A673 (cell line): Measurements from ENCODE around the gene FRMD4B.
"Not testable (repeated sequence)": the region's sequence is repeated elsewhere in the genome, so short reads cannot be mapped to it uniquely, and the experiment has no call there.

Experiments
- EZH2 ChIP-seq: fragments of 200-600 bp; sonication (generic); IDR thresholded peaks from 2 replicates; pipeline ENCODE4 v1.6.1; 2017; ENCODE audit warnings: borderline replicate concordance, low read depth, mild to moderate bottlenecking, mixed read lengths, antibody characterized with exemption, low read length; ENCODE audit not compliant: poor library complexity, severe bottlenecking
- TF ChIP-seq, protein P1 (sequence below): fragments of 300-800, 200-600 bp; sonication (generic); conservative IDR thresholded peaks from 2 replicates; pipeline ENCODE4 v1.5.1; 2017; ENCODE audit warnings: low read depth, mild to moderate bottlenecking, antibody characterized with exemption, low read length, moderate library complexity, mixed read lengths

DNA sequence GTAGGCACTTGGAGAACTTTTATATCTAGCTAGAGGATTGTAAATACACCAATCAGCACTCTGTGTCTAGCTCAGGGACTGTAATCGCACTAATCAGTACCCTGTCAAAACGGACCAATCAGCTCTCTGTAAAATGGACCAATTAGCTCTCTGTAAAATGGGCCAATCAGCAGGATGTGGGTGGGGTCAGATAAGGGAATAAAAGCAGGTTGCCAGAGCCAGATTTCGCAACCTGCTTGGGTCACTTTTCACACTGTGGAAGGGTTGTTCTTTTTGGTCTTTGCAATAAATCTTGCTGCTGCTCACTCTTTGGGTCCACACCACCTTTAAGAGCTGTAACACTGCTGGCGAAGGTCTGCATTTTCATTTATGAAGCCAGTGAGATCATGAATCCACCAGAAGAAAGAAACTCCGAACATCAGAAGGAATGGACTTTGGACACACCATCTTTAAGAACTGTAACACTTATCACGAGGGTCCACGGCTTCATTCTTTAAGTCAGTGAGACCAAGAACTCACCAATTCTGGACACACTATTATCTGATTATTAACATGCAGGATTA, 125.0 kb downstream of the FRMD4B start:
- not testable (repeated sequence) for TF ChIP-seq EZH2
- TF ChIP-seq, protein P1, sequence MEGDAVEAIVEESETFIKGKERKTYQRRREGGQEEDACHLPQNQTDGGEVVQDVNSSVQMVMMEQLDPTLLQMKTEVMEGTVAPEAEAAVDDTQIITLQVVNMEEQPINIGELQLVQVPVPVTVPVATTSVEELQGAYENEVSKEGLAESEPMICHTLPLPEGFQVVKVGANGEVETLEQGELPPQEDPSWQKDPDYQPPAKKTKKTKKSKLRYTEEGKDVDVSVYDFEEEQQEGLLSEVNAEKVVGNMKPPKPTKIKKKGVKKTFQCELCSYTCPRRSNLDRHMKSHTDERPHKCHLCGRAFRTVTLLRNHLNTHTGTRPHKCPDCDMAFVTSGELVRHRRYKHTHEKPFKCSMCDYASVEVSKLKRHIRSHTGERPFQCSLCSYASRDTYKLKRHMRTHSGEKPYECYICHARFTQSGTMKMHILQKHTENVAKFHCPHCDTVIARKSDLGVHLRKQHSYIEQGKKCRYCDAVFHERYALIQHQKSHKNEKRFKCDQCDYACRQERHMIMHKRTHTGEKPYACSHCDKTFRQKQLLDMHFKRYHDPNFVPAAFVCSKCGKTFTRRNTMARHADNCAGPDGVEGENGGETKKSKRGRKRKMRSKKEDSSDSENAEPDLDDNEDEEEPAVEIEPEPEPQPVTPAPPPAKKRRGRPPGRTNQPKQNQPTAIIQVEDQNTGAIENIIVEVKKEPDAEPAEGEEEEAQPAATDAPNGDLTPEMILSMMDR: not testable (repeated sequence)
